ENCODE results near the gene CUL4A.

DNA sequence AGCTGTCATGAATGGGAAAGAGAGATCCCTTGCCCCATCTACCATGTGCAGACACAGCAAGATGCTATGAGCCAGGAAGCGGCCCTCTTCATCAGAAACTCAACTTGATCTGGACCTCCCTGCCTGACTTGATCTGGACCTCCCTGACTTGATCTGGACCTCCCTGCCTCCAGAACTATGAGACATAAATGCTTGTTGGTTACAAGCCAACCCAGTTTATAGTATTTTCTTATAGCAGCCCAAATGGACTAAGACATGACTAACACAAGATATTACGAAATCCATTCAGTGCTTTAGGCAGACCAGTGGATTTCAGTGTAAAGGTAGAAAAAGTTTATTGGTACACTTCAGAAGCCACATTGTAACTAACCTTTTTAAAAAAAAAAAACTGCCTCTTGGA, 16.5 kb upstream of the CUL4A start:
- TF ChIP-seq EZH2 (IDR thresholded peaks at IDR 0.05; ENCODE audit: insufficient read depth, poor library complexity, severe bottlenecking) = no peak
- no peak for TF ChIP-seq EZH2phosphoT487 (IDR thresholded peaks at IDR 0.05; ENCODE audit: insufficient read depth, low read depth)
